ENCODE data around the gene CNTNAP5.

DNA sequence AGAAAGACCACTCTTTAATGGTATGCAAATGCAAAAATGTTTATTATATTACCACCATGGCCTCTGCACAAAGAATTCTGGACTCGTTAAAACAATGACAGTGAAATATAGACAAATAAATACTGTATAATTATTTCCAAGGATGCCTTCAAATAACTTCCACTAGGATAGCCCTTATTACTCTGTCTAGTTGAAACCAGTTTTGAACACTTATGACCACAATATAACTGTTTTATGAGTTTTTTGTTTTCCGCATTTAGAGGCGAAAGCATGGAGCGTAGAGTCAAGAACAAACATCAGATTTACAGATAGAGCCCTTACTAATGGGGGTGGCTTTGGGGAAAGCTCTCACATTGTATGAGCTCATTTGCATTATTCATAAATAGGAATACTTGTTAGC lies 559.5 kb downstream of the CNTNAP5 start:
- TF ChIP-seq, protein P1, sequence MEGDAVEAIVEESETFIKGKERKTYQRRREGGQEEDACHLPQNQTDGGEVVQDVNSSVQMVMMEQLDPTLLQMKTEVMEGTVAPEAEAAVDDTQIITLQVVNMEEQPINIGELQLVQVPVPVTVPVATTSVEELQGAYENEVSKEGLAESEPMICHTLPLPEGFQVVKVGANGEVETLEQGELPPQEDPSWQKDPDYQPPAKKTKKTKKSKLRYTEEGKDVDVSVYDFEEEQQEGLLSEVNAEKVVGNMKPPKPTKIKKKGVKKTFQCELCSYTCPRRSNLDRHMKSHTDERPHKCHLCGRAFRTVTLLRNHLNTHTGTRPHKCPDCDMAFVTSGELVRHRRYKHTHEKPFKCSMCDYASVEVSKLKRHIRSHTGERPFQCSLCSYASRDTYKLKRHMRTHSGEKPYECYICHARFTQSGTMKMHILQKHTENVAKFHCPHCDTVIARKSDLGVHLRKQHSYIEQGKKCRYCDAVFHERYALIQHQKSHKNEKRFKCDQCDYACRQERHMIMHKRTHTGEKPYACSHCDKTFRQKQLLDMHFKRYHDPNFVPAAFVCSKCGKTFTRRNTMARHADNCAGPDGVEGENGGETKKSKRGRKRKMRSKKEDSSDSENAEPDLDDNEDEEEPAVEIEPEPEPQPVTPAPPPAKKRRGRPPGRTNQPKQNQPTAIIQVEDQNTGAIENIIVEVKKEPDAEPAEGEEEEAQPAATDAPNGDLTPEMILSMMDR (IDR thresholded peaks at IDR 0.05), result no peak
- TF ChIP-seq POLR2A (IDR thresholded peaks at IDR 0.05), result no peak
